ENCODE data around the gene ACBD6. TPM values are rescaled to one million over a fixed set of nuclear protein-coding genes. Genes with fewer than 3 reads are reported as not detected.

ACBD6 gene
- total RNA-seq, 1 experiment from 2014 or later, result 136 TPM

DNA sequence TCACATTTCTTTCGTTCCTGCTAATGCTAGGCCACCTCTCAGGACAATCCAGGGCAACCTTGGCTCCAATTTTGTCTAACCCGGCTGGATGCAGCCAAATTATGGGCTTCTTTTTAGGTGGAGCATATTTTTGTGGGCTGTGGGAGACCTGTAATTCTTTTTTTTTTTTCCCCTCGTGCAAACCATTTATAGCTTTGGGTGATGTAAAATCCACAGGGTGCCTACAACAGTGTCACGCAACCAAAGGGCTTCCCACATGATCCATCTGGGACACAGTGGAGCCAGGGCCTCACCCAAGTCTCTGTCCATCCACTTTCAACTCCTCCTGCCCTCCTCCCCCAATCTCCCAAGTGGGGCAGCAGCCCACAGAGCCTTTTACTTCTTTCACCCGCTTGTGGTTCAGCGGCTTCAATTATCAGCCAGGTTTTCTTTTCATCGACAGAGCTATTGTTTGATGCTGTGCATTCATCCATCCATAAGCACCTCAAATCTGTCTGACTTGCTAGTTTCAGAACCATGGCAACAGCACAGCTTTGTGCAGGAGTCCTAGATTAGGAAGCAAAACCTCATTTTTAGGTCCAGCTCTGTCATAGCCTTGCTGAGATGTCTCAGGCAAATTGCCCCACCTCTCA is 46.4 kb upstream of the ACBD6 start:
- Mint-ChIP-seq H3K36me3 (ENCODE audit: insufficient read depth, unreplicated experiment) (no peaks in the 10 kb centered on the region), H3K27me3 (ENCODE audit: insufficient read depth, unreplicated experiment) (no peaks in the 10 kb centered on the region), H3K27ac (ENCODE audit: low read depth, unreplicated experiment) (no peak overlapping the region), H3K9me3 (ENCODE audit: unreplicated experiment) (no peaks in the 10 kb centered on the region), H3K4me3 (ENCODE audit: unreplicated experiment) (no peak overlapping the region), H3K4me1 (ENCODE audit: insufficient read depth, unreplicated experiment) (no peaks in the 10 kb centered on the region)
- BruUV-seq (replicated peaks), result no TSS peak
- POLR2A ChIA-PET, result interaction anchor here (0.7 to 2.0 kb wide), 3 partner anchors 9 to 12 kb away, joined by 3 to 7 read pairs (median 4); no protein-coding TSS in a partner anchor
- intact Hi-C loops (cut with micrococcal nuclease), result no loop called here
- TF ChIP-seq, protein P1, sequence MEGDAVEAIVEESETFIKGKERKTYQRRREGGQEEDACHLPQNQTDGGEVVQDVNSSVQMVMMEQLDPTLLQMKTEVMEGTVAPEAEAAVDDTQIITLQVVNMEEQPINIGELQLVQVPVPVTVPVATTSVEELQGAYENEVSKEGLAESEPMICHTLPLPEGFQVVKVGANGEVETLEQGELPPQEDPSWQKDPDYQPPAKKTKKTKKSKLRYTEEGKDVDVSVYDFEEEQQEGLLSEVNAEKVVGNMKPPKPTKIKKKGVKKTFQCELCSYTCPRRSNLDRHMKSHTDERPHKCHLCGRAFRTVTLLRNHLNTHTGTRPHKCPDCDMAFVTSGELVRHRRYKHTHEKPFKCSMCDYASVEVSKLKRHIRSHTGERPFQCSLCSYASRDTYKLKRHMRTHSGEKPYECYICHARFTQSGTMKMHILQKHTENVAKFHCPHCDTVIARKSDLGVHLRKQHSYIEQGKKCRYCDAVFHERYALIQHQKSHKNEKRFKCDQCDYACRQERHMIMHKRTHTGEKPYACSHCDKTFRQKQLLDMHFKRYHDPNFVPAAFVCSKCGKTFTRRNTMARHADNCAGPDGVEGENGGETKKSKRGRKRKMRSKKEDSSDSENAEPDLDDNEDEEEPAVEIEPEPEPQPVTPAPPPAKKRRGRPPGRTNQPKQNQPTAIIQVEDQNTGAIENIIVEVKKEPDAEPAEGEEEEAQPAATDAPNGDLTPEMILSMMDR (IDR thresholded peaks at IDR 0.05; ENCODE audit: unreplicated experiment), result no peak
- DNase-seq (ENCODE audit: unreplicated experiment), result no peak
- CTCF ChIA-PET, result interaction anchor here (0.6 to 1.7 kb wide), 3 partner anchors 9 to 14 kb away, joined by 3 read pairs; no protein-coding TSS in a partner anchor

DNA sequence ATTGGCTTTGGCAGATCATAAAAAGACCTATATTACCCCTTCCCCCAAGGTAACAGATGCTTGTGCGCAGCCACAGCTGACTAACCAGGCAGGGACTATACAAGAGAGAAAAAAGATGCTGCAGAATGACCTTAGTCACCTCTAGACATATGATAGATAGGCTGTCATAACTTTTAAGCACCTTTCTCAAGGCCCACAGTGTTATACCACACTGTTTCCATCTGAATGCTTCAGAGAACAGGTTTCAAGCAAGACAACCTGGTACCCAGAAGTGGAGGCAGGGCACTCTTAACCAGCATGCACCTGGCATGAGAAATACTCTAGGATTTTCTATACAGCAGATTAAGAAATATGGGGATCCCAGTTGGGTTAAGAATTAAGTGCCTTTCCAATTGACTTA is 43.6 kb upstream of the ACBD6 start:
- no peak for DNase-seq (ENCODE audit: unreplicated experiment)
- Mint-ChIP-seq H3K4me1 (ENCODE audit: insufficient read depth, unreplicated experiment) (peaks cover 10% of the 10 kb centered on the region), H3K27ac (ENCODE audit: low read depth, unreplicated experiment) (no peak overlapping the region), H3K9me3 (ENCODE audit: unreplicated experiment) (no peaks in the 10 kb centered on the region), H3K27me3 (ENCODE audit: insufficient read depth, unreplicated experiment) (no peaks in the 10 kb centered on the region), H3K4me3 (ENCODE audit: unreplicated experiment) (no peak overlapping the region), H3K36me3 (ENCODE audit: insufficient read depth, unreplicated experiment) (no peaks in the 10 kb centered on the region)
- POLR2A ChIA-PET, result interaction anchor here (0.7 to 1.3 kb wide), 3 partner anchors 16 to 47 kb away, joined by 3 to 6 read pairs (median 4); no protein-coding TSS in a partner anchor
- CTCF ChIA-PET, result interaction anchor here (1.0 to 1.6 kb wide), 2 partner anchors 13 to 17 kb away, joined by 3 to 5 read pairs; no protein-coding TSS in a partner anchor
- intact Hi-C loops (cut with micrococcal nuclease), result no loop called here
- TF ChIP-seq, protein P1 (IDR thresholded peaks at IDR 0.05; ENCODE audit: unreplicated experiment), result no peak
- BruUV-seq (replicated peaks), result no TSS peak

DNA sequence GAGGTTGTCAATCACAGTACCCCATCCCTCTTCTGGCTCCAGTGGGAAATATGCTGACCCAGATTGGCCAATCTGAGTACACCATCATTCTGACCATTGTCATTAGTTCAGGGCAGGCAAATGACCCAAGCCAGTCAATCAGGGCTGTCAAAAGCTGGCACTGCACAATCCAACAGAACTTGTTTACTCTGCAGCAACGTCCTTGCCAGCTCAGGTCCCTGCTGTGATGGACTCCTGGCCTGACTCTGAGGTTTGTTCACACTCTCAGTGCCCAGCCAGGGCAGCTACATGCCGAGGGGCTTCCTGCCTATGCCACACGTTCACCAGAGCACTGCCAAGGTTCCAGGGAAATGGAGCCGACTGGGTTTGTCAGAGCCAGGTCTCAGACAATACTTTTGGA is 41.7 kb upstream of the ACBD6 start:
- ChIA-PET CTCF (interaction anchor here (0.7 kb wide), 1 partner anchor 305 kb away, joined by 4 read pairs; no protein-coding TSS in a partner anchor), POLR2A (interaction anchor here (1.1 kb wide), 1 partner anchor 41 kb away, joined by 3 read pairs; the partner anchor contains the start of gene ACBD6)
- peaks cover 10% of the 10 kb centered on the region for H3K4me1 Mint-ChIP-seq (ENCODE audit: insufficient read depth, unreplicated experiment)

DNA sequence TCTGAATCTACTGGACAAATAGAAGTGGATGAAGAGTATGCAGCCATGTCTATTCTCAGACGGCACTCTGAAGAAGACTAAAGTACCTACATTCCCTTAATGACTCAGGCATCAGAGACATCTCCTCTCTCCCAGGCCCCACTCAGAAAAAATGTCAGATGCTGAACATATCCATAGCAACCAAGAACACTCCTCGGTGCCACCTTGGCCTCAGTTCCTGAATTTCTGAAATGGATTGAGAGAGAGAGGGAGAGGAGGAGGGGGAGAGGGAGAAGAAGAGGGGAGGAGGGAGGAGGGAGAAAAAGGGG is 40.4 kb upstream of the ACBD6 start:
- Mint-ChIP-seq H3K27ac (ENCODE audit: low read depth, unreplicated experiment) (no peak overlapping the region), H3K36me3 (ENCODE audit: insufficient read depth, unreplicated experiment) (no peaks in the 10 kb centered on the region), H3K4me1 (ENCODE audit: insufficient read depth, unreplicated experiment) (peaks cover 10% of the 10 kb centered on the region), H3K9me3 (ENCODE audit: unreplicated experiment) (no peaks in the 10 kb centered on the region), H3K27me3 (ENCODE audit: insufficient read depth, unreplicated experiment) (no peaks in the 10 kb centered on the region), H3K4me3 (ENCODE audit: unreplicated experiment) (no peak overlapping the region)
- no peak for DNase-seq (ENCODE audit: unreplicated experiment)
- CTCF ChIA-PET, result no interaction called here
- POLR2A ChIA-PET, result interaction anchor here (1.2 kb wide), 1 partner anchor 10 kb away, joined by 5 read pairs; no protein-coding TSS in a partner anchor
- no TSS peak for BruUV-seq (replicated peaks)
- TF ChIP-seq, protein P1 (IDR thresholded peaks at IDR 0.05; ENCODE audit: unreplicated experiment), result no peak
- intact Hi-C loops (cut with micrococcal nuclease), result no loop called here

More for the DNA sequence above, 41.7 kb upstream of the ACBD6 start:
- no peak for DNase-seq (ENCODE audit: unreplicated experiment)
- Mint-ChIP-seq H3K4me3 (ENCODE audit: unreplicated experiment) (no peak overlapping the region), H3K36me3 (ENCODE audit: insufficient read depth, unreplicated experiment) (no peaks in the 10 kb centered on the region), H3K27me3 (ENCODE audit: insufficient read depth, unreplicated experiment) (no peaks in the 10 kb centered on the region), H3K27ac (ENCODE audit: low read depth, unreplicated experiment) (no peak overlapping the region), H3K9me3 (ENCODE audit: unreplicated experiment) (no peaks in the 10 kb centered on the region)
- no TSS peak for BruUV-seq (replicated peaks)
- TF ChIP-seq, protein P1 (IDR thresholded peaks at IDR 0.05; ENCODE audit: unreplicated experiment), result no peak
- intact Hi-C loops (cut with micrococcal nuclease), result no loop called here
